ENCODE data around the gene DEFB121. TPM values are rescaled to one million over a fixed set of nuclear protein-coding genes. Genes with fewer than 3 reads are reported as not detected.

Gene DEFB121, protein sequence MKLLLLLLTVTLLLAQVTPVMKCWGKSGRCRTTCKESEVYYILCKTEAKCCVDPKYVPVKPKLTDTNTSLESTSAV
- total RNA-seq = not detected in 2 replicates

DNA sequence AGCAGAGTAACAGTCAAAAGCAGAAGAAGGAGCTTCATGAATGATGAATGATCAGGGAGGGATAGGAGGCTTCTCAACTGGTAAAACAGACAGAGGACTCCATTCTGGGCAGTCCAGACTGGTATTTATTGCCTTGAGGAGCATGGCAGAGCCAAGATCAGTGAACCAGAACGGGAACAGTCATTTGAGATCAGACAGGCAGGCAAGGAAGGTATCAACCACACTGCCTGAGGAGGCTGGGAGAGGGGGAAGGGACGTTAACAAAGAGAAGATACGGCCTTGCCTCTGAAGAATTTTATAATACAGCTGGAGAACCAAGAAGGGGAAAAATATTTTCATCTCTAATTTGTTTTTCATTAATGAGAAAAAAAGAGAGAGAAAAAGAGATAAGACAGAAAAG lies at the start of gene DEFB121:
Gene DEFB121, minus strand, starts transcription at position 101 of the 400 bp plus-strand sequence. Its CDS starts 63 bp downstream, at position 38.

DNA sequence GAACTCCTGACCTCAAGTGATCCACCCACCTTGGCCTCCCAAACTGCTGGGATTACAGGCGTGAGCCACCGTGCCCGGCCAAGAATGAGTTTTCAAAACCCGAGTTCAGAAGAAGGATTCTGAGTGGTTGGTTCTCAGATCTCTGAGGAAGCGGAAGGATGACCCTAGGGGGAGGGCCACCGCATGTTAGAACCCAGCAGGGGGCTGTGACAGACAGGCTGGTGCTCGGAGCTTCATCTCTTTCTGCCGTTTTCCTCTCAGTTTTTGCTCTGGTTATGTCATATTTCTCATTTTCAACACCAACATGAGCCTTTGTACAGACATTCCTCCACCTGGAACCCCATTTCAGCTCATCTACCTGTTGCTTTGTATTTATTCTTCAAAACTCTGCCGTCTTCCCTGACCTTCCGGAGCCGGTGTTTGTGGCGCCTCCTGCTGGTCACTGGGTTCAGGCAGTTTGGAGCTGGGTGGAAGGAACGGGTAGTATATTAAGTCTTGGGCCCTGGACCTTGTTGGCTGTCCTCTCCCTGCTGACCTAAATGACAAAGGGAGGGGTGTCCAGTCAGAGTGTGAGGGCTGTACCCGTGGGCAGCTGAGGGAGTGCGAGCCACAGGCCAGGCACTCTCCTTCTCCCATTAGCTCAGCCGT lies 34.1 kb upstream of the DEFB121 start, which contains the start of gene DEFB123:
Gene DEFB123, plus strand, starts transcription at position 621 of the 648 bp plus-strand sequence. CDS start 67 bp downstream, outside the sequence.

DNA sequence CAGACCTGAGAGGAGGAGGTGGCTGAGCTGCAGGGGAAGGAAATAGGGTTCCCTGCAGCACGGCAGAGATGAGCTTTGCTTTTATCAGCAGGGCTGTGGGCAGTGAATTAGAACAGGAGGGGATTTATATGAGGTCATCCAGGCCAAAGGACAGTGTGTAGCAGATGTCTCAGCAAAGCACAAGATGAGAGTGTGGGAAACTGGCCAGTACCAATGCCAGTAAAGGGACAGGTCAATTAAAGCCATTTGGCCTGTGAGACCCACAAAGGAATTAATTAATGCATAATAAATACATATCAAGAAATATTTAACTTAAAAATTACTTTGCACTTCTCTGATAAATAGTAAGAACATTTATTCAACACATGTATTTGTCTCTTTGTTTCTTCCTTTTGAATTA lies 15.5 kb downstream of the DEFB121 start, which contains the start of gene DEFB119:
Gene DEFB119, minus strand, starts transcription at position 101 of the 400 bp plus-strand sequence. CDS start 107 bp downstream, outside the sequence.

DNA sequence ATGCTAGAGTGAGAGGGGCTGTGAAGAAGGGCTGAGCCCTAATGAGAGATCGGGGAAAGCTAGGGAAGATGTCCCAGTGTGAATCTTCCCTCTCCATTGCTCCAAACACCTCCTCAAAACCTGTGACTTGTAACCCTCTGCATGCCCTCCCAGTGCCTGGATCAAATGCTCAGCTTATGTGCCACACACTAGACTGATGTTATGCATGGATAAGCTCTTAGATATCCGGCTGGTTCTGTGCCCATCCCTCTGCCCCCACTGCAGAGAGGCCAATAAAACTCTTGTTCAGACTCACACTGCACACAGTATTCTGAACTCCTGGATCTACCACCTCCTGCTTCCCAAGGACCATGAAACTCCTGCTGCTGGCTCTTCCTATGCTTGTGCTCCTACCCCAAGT lies 37.7 kb downstream of the DEFB121 start, which contains the start of gene DEFB118:
Gene DEFB118, plus strand, starts transcription at position 301 of the 400 bp plus-strand sequence. Its CDS starts 50 bp downstream, at position 351.

Other genes with a start within 250 kb of the DEFB121 start
- gene DEFB115, start 148.6 kb downstream of the DEFB121 start, total RNA-seq = not detected in 2 replicates
- gene DEFB116, start 97.6 kb downstream of the DEFB121 start, total RNA-seq = not detected in 2 replicates
- gene DEFB118, start 37.6 kb downstream of the DEFB121 start, total RNA-seq = not detected in 2 replicates
- gene DEFB119, start 15.6 kb downstream of the DEFB121 start, total RNA-seq = not detected in 2 replicates
- not detected in 2 replicates for gene DEFB123, start 34.4 kb upstream of the DEFB121 start, total RNA-seq
- gene DEFB124, start 68.9 kb upstream of the DEFB121 start, total RNA-seq = not detected in 2 replicates
- gene REM1, start 69.1 kb upstream of the DEFB121 start, total RNA-seq = 0.09 TPM in 1 of 2 replicates, not detected in the other
- 46.4 and 55.9 TPM in 2 replicates for gene HM13, start 108.2 kb upstream of the DEFB121 start, total RNA-seq
- gene ID1, start 199.1 kb upstream of the DEFB121 start, total RNA-seq = 141 and 149 TPM in 2 replicates
- not detected in 2 replicates for gene COX4I2, start 231.7 kb upstream of the DEFB121 start, total RNA-seq

All from smooth muscle cell of bladder (primary cell).